ENCODE results near the gene JAK1. TPM values are rescaled to one million over a fixed set of nuclear protein-coding genes. Genes with fewer than 3 reads are reported as not detected.
"Not testable (repeated sequence)": the region's sequence is repeated elsewhere in the genome, so short reads cannot be mapped to it uniquely, and the experiment has no call there.

JAK1 gene
- total RNA-seq, 1 donor from 2014 or later, result 95.7 TPM

DNA sequence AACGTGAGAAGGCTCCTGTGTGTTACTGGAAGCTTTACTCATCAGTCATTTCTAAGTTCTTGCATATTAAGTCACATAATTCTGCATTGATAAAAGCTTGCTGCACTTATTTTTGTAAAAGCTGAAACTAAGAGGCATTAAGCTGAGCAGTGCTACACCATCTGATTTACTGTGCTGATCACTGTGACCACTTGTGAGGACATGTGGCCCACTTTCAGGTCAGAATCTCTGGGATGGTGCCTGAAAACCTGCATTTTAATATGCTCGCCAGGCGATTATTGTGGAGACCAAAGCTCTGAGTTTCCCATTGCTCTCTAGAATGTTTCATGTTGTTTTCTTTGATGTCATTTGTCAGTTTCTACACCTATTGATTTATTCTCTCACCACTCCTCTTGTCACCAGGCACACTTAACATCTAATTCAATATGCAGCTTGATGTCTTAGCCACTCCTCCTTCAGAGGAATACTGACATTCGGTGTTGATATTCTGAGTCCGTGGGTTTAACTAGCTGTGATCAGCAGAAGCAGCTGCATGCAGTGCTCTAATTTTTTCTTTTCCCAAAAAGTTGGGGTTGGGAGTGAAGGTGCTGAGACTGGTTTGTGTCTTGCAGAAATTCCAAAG, 136.2 kb downstream of the JAK1 start:
- ATAC-seq (peak; percentile 8), DNase-seq (no peak)
- intact Hi-C loops (cut with micrococcal nuclease), result no loop called here

DNA sequence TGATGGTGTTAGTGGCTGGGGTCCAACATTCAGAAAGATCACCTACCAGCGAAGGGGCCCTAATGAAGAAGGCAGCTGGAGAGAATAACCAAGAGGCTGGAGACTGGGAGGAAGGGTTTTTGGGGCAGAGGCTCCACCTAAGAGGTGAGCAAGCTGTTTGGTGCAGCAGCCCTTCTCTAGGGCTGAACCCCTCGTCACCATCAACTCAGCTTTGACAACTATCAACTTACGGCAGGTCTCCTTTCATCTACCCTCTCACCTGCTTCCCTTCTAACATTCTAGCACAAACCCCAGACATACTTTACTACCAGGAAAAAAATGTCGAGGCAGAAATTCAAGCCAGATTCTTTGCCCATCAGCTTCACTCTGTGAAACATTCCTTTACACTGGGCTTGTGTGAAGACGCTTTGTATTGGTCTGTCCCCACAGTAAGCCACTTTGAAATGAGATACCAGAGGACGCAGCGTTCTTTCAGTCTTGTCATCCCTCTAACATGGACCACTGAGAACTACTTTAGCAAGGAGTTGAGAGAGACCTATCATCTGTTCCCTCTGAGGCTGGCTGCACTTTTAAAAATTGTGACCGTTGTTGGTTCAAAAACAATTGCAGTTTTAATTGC, 136.8 kb downstream of the JAK1 start:
- DNase-seq (no peak), ATAC-seq (peak; percentile 83)
- intact Hi-C loops (cut with micrococcal nuclease), result no loop called here

DNA sequence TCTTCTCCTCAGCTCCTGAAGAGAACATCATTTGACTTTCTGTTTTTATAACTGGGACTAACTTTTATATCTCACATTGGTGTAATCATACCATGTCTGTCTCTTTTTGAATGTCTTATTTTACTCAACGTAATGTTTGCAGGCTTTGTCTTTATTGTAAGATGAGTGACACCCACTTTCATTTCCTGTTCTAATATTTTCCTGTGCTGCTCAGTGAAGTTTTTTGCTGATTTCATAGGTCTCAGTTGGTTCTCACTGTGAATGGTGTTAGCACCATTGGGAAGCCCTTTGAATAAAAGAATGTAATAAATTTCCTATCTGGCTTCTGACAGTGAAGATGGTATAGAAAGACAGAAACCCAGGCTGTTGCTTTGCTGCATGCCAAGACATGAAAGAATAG, 137.5 kb downstream of the JAK1 start:
- DNase-seq (no peak), ATAC-seq (no peak)
- intact Hi-C loops (cut with micrococcal nuclease), result no loop called here

DNA sequence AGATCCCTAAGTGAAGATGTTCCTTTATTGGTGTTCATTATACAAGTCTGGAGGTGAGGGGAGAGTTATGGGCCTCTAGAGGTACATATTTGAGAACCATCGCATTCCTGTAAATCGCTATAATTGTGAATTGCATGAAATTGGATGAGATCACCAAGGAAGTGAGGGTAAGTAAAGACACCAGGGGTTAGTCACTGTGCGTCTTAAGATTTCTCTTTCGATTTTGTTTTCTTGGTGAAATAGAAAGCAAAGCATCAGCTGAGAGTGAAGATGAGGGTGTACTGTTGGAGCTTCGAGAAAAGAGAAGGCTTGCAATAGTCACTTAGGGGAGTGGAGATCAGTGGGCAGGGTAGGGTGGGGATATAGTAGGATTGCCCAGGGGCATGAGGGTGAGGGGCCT, 139.4 kb downstream of the JAK1 start:
- no peak for DNase-seq
- ATAC-seq, result no peak
- intact Hi-C loops (cut with micrococcal nuclease), result no loop called here

DNA sequence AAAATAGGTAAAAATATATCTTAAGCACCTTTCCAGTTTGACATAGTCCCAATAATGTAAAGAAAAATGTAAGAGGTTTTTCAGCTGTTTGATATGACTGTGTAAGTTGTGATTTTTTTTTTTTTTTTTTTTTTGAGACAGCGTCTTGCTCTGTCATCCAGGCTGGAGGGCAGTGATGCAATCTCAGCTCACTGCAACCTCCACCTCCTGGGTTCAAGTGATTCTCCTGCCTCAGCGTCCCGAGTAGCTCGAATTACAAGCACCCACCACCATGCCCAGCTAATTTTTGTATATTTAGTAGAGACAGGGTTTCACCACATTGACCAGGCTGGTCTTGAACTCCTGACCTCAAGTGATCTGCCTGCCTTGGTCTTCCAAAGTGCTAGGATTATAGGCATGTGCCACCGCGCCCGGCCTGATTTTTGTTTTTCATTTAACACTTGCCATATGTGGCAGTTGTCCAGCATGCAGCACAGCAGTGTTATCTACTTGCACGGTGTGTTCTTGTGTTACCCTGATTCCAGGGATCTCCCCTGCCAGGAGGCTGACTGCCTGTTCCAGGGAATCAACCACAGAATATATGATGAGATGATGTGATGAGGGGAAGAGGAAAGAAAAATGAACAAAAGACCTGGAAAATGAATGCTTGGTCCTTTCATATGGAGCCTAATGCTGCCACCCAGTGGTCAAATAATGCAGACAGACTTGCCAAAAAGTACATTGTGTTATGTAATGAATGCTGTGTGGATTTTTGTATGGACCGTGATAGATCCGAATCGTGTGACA, 142.5 kb downstream of the JAK1 start:
- intact Hi-C loops (cut with micrococcal nuclease), result loop anchor here (2.0 kb wide), 1 partner anchor 137 kb away; no protein-coding TSS in a partner anchor
- ATAC-seq (peak; percentile 76), DNase-seq (peak; percentile 60)

DNA sequence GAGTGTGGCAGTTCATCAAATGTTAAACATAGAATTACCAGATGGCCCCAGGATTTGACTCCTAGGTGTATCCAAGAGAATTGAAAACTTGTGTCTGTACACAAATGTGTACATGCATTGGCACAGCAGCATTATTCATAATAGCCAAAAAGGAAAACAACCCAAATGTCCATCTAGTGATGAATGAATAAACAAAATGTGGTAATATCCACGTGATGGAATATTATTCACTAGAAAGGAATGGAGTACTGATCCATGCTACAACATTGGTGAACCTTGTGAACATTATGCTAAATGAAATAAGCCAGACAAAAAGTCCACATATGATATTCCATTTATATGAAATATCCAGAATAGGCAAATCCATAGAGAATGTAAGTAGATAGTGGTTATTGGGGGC, 143.7 kb downstream of the JAK1 start:
- intact Hi-C loops (cut with micrococcal nuclease), result no loop called here
- DNase-seq (no peak), ATAC-seq (no peak)

DNA sequence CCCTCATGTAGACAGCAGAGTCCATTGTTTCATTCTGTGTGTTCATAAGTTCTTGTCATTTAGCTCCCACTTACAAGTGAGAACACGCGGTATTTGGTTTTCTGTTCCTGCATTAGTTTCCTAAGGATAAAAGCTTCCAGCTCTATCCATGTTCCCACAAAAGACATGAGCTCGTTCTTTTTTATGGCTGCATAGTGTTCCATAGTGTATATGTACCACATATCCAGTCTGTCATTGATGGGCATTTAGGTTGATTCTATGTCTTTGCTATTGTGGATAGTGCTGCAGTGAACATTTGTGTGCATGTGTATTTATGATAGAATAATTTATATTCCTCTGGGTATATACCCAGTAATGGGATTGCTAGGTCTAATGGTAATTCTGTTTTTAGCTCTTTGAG, 145.8 kb downstream of the JAK1 start:
- intact Hi-C loops (cut with micrococcal nuclease); ATAC-seq; DNase-seq: not testable (repeated sequence)

DNA sequence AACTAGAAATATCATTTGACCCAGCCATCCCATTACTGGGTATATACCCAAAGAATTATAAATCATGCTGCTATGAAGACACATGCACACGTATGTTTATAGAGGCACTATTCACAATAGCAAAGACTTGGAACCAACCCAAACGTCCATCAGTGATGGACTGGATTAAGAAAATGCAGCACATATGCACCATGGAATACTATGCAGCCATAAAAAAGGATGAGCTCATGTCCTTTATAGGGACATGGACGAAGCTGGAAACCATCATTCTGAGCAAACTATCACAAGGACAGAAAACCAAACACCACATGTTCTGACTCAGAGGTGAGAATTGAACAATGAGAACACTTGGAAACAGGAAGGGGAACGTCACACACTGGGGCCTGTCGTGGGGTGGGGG, 149.0 kb downstream of the JAK1 start:
- ATAC-seq; DNase-seq; intact Hi-C loops (cut with micrococcal nuclease): not testable (repeated sequence)

DNA sequence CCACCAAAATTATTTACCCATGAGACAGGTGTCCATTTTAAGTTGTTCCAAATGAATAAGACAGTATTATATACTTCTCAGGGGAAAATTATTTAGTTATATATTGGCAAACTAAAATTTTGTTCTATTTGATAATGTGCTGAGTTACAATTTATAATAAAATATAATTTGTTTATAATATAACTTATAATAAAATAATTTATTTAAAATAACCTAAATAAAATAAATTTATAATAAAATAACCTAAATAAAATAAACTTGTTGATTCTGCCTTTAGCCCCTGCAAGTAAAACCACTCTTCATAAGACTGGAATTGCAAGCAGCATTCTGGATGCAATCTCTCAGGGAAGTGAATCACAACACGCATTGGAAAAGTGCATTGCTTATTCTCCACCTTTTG, 151.9 kb downstream of the JAK1 start:
- DNase-seq (no peak), ATAC-seq (no peak)
- intact Hi-C loops (cut with micrococcal nuclease), result no loop called here

DNA sequence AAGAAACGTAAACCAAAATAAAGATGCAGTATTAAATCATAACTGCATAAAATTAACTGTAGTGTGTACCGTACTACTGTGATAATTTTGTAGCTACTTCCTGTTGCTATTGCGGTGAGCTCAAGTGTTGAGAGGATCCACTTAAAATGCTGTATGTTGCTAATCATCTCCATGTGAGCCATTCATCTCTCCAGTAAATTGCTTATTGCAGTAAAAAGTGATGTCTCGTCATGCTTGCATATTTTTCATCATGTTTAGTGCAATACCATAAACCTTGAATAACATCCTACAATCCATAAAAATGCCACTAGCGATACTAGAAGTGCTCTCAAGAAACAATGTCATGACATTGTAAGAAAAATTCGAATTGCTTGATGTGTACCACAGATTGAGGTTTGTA, 155.2 kb downstream of the JAK1 start:
- no peak for ATAC-seq
- no peak for DNase-seq
- intact Hi-C loops (cut with micrococcal nuclease), result no loop called here

DNA sequence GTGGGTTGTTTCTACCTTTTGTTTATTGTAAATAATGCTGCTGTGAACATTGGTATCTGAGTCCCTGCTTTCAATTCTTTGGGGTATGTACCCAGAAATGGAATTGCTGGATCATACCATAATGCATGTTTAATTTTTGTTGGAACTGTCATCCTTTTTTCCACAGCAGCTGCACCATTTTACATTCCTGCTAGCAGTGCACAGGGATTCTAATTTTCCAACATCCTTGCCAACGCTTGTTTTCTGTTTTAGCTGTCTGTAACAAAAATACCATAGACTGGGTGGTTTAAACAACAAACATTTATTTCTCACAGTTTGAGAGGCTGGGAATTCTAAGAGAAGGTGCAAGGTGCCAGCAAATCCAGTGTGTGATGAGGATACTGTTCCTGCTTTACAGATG, 156.3 kb downstream of the JAK1 start:
- intact Hi-C loops (cut with micrococcal nuclease), result no loop called here
- ATAC-seq (no peak), DNase-seq (no peak)

DNA sequence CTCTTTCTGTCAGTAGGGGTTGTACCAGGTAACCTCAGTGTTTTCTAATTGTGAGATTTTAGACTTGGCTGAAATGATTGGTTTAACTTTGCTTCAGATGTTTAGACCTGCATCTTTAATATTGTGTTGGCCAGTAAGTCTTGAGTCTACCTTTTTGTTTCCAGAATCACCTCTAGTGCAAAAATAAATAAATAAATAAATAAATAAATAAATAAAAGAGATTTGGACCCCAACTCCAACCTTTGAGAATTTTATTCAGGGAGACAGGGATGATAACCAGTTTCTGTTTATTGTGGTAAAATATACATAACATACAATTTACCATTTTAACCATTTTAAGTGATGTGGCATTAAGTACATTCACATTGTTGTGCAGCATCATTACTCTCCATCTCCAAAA, 157.0 kb downstream of the JAK1 start:
- intact Hi-C loops (cut with micrococcal nuclease), result no loop called here
- ATAC-seq (no peak), DNase-seq (no peak)

DNA sequence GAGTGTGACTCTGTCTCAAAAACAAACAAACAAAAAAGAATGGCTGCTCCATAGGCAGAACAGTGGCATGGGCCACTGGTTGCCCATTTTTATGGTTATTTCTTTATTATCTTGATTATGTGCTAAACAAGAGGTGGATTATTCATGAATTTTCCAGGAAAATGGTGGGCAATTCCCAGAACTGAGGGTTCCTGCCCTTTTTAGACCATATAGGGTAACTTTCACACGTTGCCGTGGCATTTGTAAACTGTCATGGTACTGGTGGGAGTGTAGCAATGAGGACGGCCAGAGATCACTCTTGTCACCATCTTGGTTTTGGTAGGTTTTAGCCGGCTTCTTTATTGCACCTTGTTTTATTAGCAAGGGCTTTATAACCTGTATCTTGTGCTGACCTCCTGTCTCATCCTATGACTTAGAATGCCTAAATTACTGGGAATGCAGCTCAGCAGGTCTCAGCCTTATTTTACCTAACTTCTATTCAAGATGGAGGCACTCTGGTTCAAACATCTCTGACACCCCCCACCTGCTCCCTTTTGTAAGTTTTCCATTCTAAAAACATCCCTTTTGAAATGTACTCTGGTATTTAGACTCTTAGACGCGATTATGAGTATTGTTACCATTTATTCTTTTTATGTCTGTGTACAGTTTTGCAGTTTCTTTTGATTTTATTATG, 164.4 kb downstream of the JAK1 start:
- ATAC-seq, result no peak
- DNase-seq, result no peak
- intact Hi-C loops (cut with micrococcal nuclease), result no loop called here

DNA sequence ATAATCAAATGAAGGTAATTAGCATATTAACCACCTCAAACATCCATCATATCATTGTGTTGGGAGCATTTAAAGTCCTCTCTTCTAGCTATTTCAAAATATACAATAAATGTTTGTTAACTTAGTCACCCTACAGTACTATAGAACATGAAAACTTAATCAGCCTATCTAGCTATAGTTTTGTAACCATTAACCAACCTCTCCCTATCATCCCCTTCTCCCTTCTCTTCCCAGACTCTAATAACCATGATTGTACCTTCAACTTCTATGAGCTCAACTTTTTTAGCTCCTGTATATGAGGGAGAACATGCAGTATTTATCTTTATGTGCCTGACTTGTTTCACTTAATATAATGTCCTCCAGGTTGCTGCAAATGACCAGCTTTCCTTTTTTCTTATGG, 167.5 kb downstream of the JAK1 start:
- DNase-seq, result no peak
- intact Hi-C loops (cut with micrococcal nuclease), result no loop called here
- ATAC-seq, result no peak

DNA sequence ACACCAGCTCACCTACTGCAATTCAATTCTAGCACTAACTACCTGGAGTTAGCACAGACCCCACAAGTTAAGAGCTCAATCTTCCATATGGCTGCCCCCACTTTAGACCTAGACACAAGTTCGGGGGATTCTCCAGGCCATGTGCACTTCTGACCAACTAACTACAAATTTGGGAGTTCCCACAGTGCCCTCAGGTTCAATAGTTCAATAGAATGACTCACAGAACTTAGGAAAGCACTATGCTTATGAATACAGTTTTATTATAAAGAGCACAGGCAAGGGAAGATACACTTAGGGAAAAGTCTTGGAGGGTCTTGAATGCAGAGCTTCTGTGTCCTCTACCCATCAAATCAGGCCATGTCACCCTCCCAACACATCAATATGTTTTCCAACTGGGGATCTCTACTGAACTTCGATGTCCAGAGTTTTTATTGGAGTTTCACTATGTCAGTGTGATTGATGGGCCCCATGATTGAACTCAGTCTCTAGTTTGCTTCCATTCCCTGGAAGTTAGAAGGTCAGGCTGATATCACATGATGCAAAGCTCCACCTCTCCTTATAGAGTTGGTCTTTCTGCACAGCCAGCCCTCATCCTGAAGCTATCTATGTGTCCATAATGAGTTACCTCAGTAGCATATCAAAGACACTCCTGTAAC, 175.4 kb downstream of the JAK1 start:
- no peak for ATAC-seq
- intact Hi-C loops (cut with micrococcal nuclease), result no loop called here
- no peak for DNase-seq

Other genes with a start within 250 kb of the JAK1 start
- 32.6 TPM for gene RAVER2, start 221.5 kb downstream of the JAK1 start, total RNA-seq
- 163 TPM for gene AK4, start 181.7 kb upstream of the JAK1 start, total RNA-seq